ENCODE measurements around the gene TM9SF4.

The TM9SF4 gene

DNA sequence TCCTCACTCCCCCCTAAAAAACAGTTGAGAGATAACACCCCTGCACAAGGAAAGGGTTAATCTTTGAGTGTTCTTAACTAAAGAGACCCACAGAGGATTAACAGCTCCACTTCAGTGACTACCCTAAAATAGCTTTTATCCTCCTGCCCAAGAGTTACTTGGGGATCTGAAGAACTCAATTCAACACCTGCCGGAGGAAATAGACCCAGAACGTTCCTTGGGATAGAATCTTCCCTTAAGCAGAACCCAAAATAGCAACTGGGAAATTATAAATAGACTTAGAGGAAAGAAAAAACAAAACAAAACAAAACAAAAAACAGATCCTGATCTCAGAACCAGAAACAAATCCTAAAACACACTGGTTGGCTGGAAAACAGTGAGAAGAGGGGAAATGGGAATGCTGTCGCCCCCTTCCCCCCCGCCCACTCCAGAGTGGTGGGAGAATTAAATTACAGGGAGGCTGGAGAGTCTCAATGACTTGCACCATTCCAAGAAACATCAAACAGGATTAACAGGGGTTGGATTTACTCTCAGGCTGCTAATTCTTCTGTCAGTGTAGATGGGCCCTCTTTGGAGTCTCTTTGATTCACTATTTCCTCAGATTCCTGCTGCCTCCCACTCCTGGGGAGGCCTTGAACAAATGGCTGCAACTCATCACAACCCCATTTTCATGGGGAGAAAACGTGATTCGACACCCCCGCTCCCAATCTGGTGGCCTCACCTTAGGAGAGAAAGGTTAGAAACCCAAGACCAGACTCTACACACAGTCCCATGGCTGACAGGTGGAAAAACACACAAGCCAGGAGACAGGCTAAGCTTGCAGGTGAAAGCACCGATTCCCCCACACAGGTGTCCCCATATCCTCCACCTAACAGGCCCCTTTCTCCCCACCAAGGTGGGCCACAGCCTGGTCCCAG lies 96.6 kb downstream of the TM9SF4 start:
- TF ChIP-seq REST (IDR thresholded peaks at IDR 0.05; ENCODE audit: low read depth): no peak
- no peak for TF ChIP-seq ZBTB7A (IDR thresholded peaks at IDR 0.05; ENCODE audit: low read depth)
- TF ChIP-seq, protein P1, sequence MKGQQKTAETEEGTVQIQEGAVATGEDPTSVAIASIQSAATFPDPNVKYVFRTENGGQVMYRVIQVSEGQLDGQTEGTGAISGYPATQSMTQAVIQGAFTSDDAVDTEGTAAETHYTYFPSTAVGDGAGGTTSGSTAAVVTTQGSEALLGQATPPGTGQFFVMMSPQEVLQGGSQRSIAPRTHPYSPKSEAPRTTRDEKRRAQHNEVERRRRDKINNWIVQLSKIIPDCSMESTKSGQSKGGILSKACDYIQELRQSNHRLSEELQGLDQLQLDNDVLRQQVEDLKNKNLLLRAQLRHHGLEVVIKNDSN (IDR thresholded peaks at IDR 0.05): no peak
- no peak for TF ChIP-seq NFIC (IDR thresholded peaks at IDR 0.05)
- TF ChIP-seq FOXM1 (IDR thresholded peaks at IDR 0.05; ENCODE audit: borderline replicate concordance, low read depth): no peak
- TF ChIP-seq YY1 (IDR thresholded peaks at IDR 0.05; ENCODE audit: low read depth): no peak
- no peak for TF ChIP-seq TEAD4 (IDR thresholded peaks at IDR 0.05)
- TF ChIP-seq EP300 (IDR thresholded peaks at IDR 0.05; ENCODE audit: borderline replicate concordance): no peak
- TF ChIP-seq RAD21 (IDR thresholded peaks at IDR 0.05; ENCODE audit: low read depth): no peak
- TF ChIP-seq EGR1 (IDR thresholded peaks at IDR 0.05): no peak
- no peak for TF ChIP-seq CEBPB (IDR thresholded peaks at IDR 0.05)
- TF ChIP-seq TAF1 (IDR thresholded peaks at IDR 0.05; ENCODE audit: low read depth): no peak
- no peak for TF ChIP-seq TCF12 (IDR thresholded peaks at IDR 0.05; ENCODE audit: low read depth)
- no peak for TF ChIP-seq CREB1 (IDR thresholded peaks at IDR 0.05; ENCODE audit: low read depth)

GRCh38 chr20:32206760-32207625 lies 97.5 kb downstream of the TM9SF4 start:
- no peak for TF ChIP-seq RAD21 (IDR thresholded peaks at IDR 0.05; ENCODE audit: low read depth)
- TF ChIP-seq TAF1 (IDR thresholded peaks at IDR 0.05; ENCODE audit: low read depth): no peak
- TF ChIP-seq FOXM1 (IDR thresholded peaks at IDR 0.05; ENCODE audit: borderline replicate concordance, low read depth): no peak
- TF ChIP-seq REST (IDR thresholded peaks at IDR 0.05; ENCODE audit: low read depth): no peak
- TF ChIP-seq TCF12 (IDR thresholded peaks at IDR 0.05; ENCODE audit: low read depth): no peak
- TF ChIP-seq ZBTB7A (IDR thresholded peaks at IDR 0.05; ENCODE audit: low read depth): no peak
- TF ChIP-seq, protein P1 (IDR thresholded peaks at IDR 0.05): no peak
- no peak for TF ChIP-seq TEAD4 (IDR thresholded peaks at IDR 0.05)
- no peak for TF ChIP-seq EGR1 (IDR thresholded peaks at IDR 0.05)
- no peak for TF ChIP-seq YY1 (IDR thresholded peaks at IDR 0.05; ENCODE audit: low read depth)
- no peak for TF ChIP-seq NFIC (IDR thresholded peaks at IDR 0.05)
- TF ChIP-seq EP300 (IDR thresholded peaks at IDR 0.05; ENCODE audit: borderline replicate concordance): no peak
- no peak for TF ChIP-seq MAX (IDR thresholded peaks at IDR 0.05)
- TF ChIP-seq CEBPB (IDR thresholded peaks at IDR 0.05): no peak
- no peak for TF ChIP-seq CREB1 (IDR thresholded peaks at IDR 0.05; ENCODE audit: low read depth)

- TF ChIP-seq RAD21 (IDR thresholded peaks at IDR 0.05; ENCODE audit: low read depth) (no peak; the same call in 1 of the 2 replicates), REST (IDR thresholded peaks at IDR 0.05; ENCODE audit: low read depth) (no peak), CREB1 (IDR thresholded peaks at IDR 0.05; ENCODE audit: low read depth) (no peak), EP300 (IDR thresholded peaks at IDR 0.05; ENCODE audit: borderline replicate concordance) (peak; percentile 36; the same call in 1 of the 2 replicates), ZBTB7A (IDR thresholded peaks at IDR 0.05; ENCODE audit: low read depth) (no peak), TAF1 (IDR thresholded peaks at IDR 0.05; ENCODE audit: low read depth) (peak; percentile 93), FOXM1 (IDR thresholded peaks at IDR 0.05; ENCODE audit: borderline replicate concordance, low read depth) (no peak), CEBPB (IDR thresholded peaks at IDR 0.05) (no peak), TCF12 (IDR thresholded peaks at IDR 0.05; ENCODE audit: low read depth) (0 out of 2 replicates have a peak, but pooled peaks have one; percentile 42), YY1 (IDR thresholded peaks at IDR 0.05; ENCODE audit: low read depth) (peak; percentile 84), NFIC (IDR thresholded peaks at IDR 0.05) (no peak), EGR1 (IDR thresholded peaks at IDR 0.05) (0 out of 2 replicates have a peak, but pooled peaks have one; percentile 68), TEAD4 (IDR thresholded peaks at IDR 0.05) (peak; percentile 13; the same call in 1 of the 2 replicates), MAX (IDR thresholded peaks at IDR 0.05) (peak; percentile 74)
- TF ChIP-seq, protein P1 (IDR thresholded peaks at IDR 0.05): no peak
These were observed 98.3 kb downstream of the TM9SF4 start, which contains the start of the genes PLAGL2 and POFUT1 for GRCh38 chr20:32207626-32208498. Gene PLAGL2 (minus strand): TSS chr20:32207743. CDS start chr20:32202178, 5,565 bp downstream. Gene POFUT1 (plus strand): TSS chr20:32207880. CDS start chr20:32207942, 62 bp downstream.

Data from Ishikawa (cell line).